HepG2 (cell line): ENCODE measurements around the gene CARMIL1. TPM values are rescaled to one million over a fixed set of nuclear protein-coding genes. Genes with fewer than 3 reads are reported as not detected.

ENCODE experiments used
- DPF2 ChIP-seq: sonication (generic); formaldehyde crosslinking; IDR thresholded peaks from 2 replicates; pipeline ENCODE4 v1.4.0; 2020; ENCODE audit warnings: mild to moderate bottlenecking, low read depth, missing genetic modification reagents, borderline replicate concordance
- GLI4 ChIP-seq: sonication (generic); formaldehyde crosslinking; IDR thresholded peaks from 2 replicates; pipeline ENCODE4 v1.5.1; 2020; ENCODE audit warnings: missing genetic modification reagents, mild to moderate bottlenecking, moderate library complexity, borderline replicate concordance
- KIAA2018 ChIP-seq: sonication (generic); formaldehyde crosslinking; IDR thresholded peaks from 2 replicates; pipeline ENCODE4 v1.5.0; 2020; ENCODE audit warnings: mild to moderate bottlenecking, missing genetic modification reagents, borderline replicate concordance
- SALL2 ChIP-seq: sonication (generic); formaldehyde crosslinking; IDR thresholded peaks from 2 replicates; pipeline ENCODE4 v1.8.1; 2023; ENCODE audit warnings: mild to moderate bottlenecking, missing genetic modification reagents, inconsistent platforms
- ZFP36L2 ChIP-seq: sonication (generic); formaldehyde crosslinking; IDR thresholded peaks from 2 replicates; pipeline ENCODE4 v1.4.0; 2020; ENCODE audit warnings: missing genetic modification reagents
- ZFP62 ChIP-seq: sonication (generic); formaldehyde crosslinking; IDR thresholded peaks from 2 replicates; pipeline ENCODE4 v1.4.0; 2020; ENCODE audit warnings: missing genetic modification reagents
- ZNF556 ChIP-seq: sonication (generic); formaldehyde crosslinking; IDR thresholded peaks from 2 replicates; pipeline ENCODE4 v1.4.0; 2020; ENCODE audit warnings: mild to moderate bottlenecking, missing genetic modification reagents, borderline replicate concordance
- polyA plus RNA-seq, 8 experiments: library from polyadenylated mRNA; depleted of rRNA in 3 of 8; stranded (reverse) in 7 of 8; unstranded in 1 of 8; fragments of >200 nt; fragmentation: Illumina TruSeq in 4 of 8; extraction: Trizol in 4 of 8; gene quantifications; 2 replicates each; pipeline versions ENCODE4 v1.2.1 to v1.2.3, GENCODE V29; 2011 to 2016; ENCODE audit warnings: low read depth in 4 of 8, missing spikeins in 1 of 8, mixed read lengths in 1 of 8; ENCODE audit not compliant: insufficient read depth in 1 of 8
- total RNA-seq, 5 experiments: library from RNA; depleted of rRNA; stranded (reverse); fragments of >200 nt; fragmentation: Illumina TruSeq; extraction: Trizol; gene quantifications; 2 replicates each; pipeline ENCODE4 v1.2.3, GENCODE V29; 2016; ENCODE audit warnings: low read depth in 1 of 5

Gene CARMIL1
- total and polyA plus RNA-seq, 2 of the 13 experiments (the other 11 are each of a cell fraction or from before 2014, with no cell fraction given), result 1.8 to 2.6 TPM

- no peak for TF ChIP-seq KIAA2018
- no peak for TF ChIP-seq ZNF556 (CRISPR knock-in tag)
- no peak for TF ChIP-seq ZFP36L2 (CRISPR knock-in tag)
- TF ChIP-seq SALL2 (CRISPR knock-in tag), result no peak
- TF ChIP-seq GLI4 (CRISPR knock-in tag), result no peak
- TF ChIP-seq ZFP62 (CRISPR knock-in tag), result no peak
- TF ChIP-seq DPF2 (CRISPR knock-in tag), result no peak
These were observed 281.7 kb downstream of the CARMIL1 start (continued) for GRCh38 chr6:25560865-25561264.
